ENCODE results near the gene CRY2.
"Not testable (repeated sequence)": the region's sequence is repeated elsewhere in the genome, so short reads cannot be mapped to it uniquely, and the experiment has no call there.

The CRY2 gene

DNA sequence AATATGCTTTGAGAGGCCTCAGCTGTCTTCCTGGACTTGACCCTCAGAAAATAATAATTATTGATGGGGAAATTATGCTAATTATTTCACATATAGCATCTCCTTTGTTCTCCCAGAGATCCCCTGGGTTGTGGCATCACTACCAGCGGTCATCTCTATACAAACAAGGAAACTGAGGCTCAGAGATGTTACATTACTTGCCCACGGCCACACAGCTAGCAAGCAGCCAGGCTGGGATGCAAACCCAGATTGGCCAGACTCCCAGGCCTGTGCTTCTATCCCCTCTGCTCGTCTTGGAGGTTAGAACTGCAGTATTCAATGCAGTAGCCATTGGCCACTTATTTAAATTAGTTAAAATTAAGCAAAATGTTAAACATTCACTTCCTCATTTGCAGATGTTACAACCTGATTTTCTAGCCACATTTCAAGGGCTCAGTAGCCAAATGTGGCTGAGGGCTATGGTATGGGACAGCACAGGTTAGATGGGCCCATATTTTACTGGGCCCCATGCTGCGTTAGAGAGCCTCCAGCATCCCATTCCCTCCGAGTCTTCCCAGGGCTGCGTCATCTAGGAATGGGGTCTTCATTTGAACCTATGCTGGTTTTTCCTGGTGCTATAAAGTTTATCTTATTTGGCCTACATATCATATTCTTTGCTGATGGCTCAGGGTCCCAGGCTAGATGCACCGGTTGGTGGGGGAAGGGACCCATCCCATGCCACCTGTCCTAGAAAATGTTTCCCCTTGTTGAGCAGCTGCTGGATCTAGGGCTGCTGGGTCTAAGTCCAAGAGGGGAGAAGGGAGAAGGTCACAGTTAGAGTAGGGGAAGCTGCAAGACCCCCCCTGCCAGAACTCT lies 40.1 kb upstream of the CRY2 start:
- Histone ChIP-seq H2BK120ac (ENCODE audit: low read depth, low read length) (no peak overlapping the region), H3K27ac (ENCODE audit: low read depth, low read length) (no peak overlapping the region), H3K4me2 (ENCODE audit: low read length) (no peak overlapping the region), H2AK5ac (ENCODE audit: low read length) (no peak overlapping the region), H3K36me3 (ENCODE audit: control insufficient read depth, insufficient read depth, low read length) (no peaks in the 10 kb centered on the region), H4K8ac (ENCODE audit: low read depth, low read length) (no peak overlapping the region), H3K4ac (ENCODE audit: low read depth, low read length) (no peak overlapping the region), H2BK15ac (replicated peaks; ENCODE audit: low read depth) (no peak overlapping the region), H3K56ac (ENCODE audit: low read length) (no peak overlapping the region), H4K5ac (ENCODE audit: low read length) (no peak overlapping the region), H3K27me3 (ENCODE audit: insufficient read depth, low read length, poor library complexity) (no peaks in the 10 kb centered on the region), H3K23ac (ENCODE audit: low read length) (no peak overlapping the region), H3K4me3 (ENCODE audit: low read length) (no peak overlapping the region), H2BK5ac (ENCODE audit: low read length) (no peak overlapping the region), H3K9ac (ENCODE audit: low read length) (peak overlapping the region; percentile 16), H3K4me1 (ENCODE audit: control insufficient read depth, low read depth, low read length) (peaks cover 4% of the 10 kb centered on the region), H3K18ac (ENCODE audit: low read length) (no peak overlapping the region), H3K79me2 (ENCODE audit: control insufficient read depth, insufficient read depth, low read length) (no peaks in the 10 kb centered on the region), H3K79me1 (ENCODE audit: low read length) (peaks cover 14% of the 10 kb centered on the region)
- no peak for DNase-seq
- no CpG with 5 or more reads among the region's 7 CpGs for WGBS (ENCODE audit: extremely low coverage, insufficient coverage, low lambda C conversion rate)

DNA sequence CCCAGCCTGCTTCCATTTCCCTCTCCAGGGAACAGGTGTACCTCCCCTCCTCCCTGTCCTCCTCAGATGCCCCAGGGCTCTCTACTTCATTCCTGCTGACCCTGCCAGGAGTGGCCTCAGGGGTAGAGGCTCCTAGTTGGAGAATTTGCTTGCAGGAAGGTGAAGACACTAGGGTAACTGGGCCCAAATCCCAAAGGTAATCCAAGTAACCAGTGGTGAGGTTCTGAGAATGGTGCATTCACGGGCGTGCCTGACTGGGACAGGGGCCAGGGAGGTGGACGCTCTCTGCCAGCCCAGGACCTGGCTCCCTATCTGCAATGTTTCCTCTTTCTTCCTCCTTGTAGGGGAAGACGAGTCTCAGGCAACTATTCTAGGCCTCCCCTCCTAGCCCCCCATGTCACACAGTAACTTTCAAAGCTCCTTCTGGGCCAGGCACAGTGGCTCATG lies 39.5 kb upstream of the CRY2 start:
- Histone ChIP-seq H3K79me2 (ENCODE audit: control insufficient read depth, insufficient read depth, low read length) (no peaks in the 10 kb centered on the region), H3K27me3 (ENCODE audit: insufficient read depth, low read length, poor library complexity) (no peaks in the 10 kb centered on the region), H3K27ac (ENCODE audit: low read depth, low read length) (no peak overlapping the region), H3K4me3 (ENCODE audit: low read length) (no peak overlapping the region), H3K4me2 (ENCODE audit: low read length) (no peak overlapping the region), H3K4ac (ENCODE audit: low read depth, low read length) (no peak overlapping the region), H4K5ac (ENCODE audit: low read length) (no peak overlapping the region), H2BK5ac (ENCODE audit: low read length) (no peak overlapping the region), H3K9ac (ENCODE audit: low read length) (no peak overlapping the region), H3K79me1 (ENCODE audit: low read length) (peaks cover 14% of the 10 kb centered on the region), H3K18ac (ENCODE audit: low read length) (no peak overlapping the region), H3K56ac (ENCODE audit: low read length) (peak overlapping the region; percentile 25), H2BK15ac (replicated peaks; ENCODE audit: low read depth) (no peak overlapping the region), H3K36me3 (ENCODE audit: control insufficient read depth, insufficient read depth, low read length) (no peaks in the 10 kb centered on the region), H4K8ac (ENCODE audit: low read depth, low read length) (no peak overlapping the region), H3K4me1 (ENCODE audit: control insufficient read depth, low read depth, low read length) (peaks cover 4% of the 10 kb centered on the region), H2BK120ac (ENCODE audit: low read depth, low read length) (no peak overlapping the region), H3K23ac (ENCODE audit: low read length) (no peak overlapping the region), H2AK5ac (ENCODE audit: low read length) (no peak overlapping the region)
- WGBS (ENCODE audit: extremely low coverage, insufficient coverage, low lambda C conversion rate): no CpG with 5 or more reads among the region's 4 CpGs
- DNase-seq: no peak

DNA sequence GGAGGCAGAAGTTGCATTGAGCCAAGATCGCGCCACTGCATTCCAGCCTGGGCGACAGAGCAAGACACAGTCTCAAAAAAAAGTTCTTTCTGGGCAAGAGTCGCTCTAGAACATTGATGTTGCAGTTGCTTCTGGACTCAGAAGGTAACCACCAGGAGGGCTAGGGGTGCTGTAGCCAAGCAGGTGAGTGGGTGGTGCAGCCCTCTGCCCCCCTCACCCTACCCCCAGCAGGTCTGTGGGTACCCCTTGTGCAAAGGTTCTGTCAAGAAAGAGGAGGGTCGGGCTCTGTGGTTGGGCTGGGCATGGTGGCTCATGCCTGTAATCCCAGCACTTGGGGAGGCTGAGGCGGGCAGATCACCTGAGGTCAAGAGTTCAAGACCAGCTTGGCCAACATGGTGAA lies 38.8 kb upstream of the CRY2 start:
- not testable (repeated sequence) for H3K18ac ChIP-seq (ENCODE audit: low read length); H3K36me3 ChIP-seq (ENCODE audit: control insufficient read depth, insufficient read depth, low read length); H4K8ac ChIP-seq (ENCODE audit: low read depth, low read length); H3K4me1 ChIP-seq (ENCODE audit: control insufficient read depth, low read depth, low read length); H3K4me3 ChIP-seq (ENCODE audit: low read length); H2AK5ac ChIP-seq (ENCODE audit: low read length); H3K27ac ChIP-seq (ENCODE audit: low read depth, low read length); H2BK5ac ChIP-seq (ENCODE audit: low read length); H2BK120ac ChIP-seq (ENCODE audit: low read depth, low read length); H3K9ac ChIP-seq (ENCODE audit: low read length); H3K4me2 ChIP-seq (ENCODE audit: low read length); H3K4ac ChIP-seq (ENCODE audit: low read depth, low read length); H3K27me3 ChIP-seq (ENCODE audit: insufficient read depth, low read length, poor library complexity); H3K23ac ChIP-seq (ENCODE audit: low read length); DNase-seq; H3K79me2 ChIP-seq (ENCODE audit: control insufficient read depth, insufficient read depth, low read length); H2BK15ac ChIP-seq (replicated peaks; ENCODE audit: low read depth); H4K5ac ChIP-seq (ENCODE audit: low read length); H3K56ac ChIP-seq (ENCODE audit: low read length)
- no CpG with 5 or more reads among the region's 6 CpGs for WGBS (ENCODE audit: extremely low coverage, insufficient coverage, low lambda C conversion rate)
- H3K79me1 ChIP-seq (ENCODE audit: low read length): peaks cover 14% of the 10 kb centered on the region

DNA sequence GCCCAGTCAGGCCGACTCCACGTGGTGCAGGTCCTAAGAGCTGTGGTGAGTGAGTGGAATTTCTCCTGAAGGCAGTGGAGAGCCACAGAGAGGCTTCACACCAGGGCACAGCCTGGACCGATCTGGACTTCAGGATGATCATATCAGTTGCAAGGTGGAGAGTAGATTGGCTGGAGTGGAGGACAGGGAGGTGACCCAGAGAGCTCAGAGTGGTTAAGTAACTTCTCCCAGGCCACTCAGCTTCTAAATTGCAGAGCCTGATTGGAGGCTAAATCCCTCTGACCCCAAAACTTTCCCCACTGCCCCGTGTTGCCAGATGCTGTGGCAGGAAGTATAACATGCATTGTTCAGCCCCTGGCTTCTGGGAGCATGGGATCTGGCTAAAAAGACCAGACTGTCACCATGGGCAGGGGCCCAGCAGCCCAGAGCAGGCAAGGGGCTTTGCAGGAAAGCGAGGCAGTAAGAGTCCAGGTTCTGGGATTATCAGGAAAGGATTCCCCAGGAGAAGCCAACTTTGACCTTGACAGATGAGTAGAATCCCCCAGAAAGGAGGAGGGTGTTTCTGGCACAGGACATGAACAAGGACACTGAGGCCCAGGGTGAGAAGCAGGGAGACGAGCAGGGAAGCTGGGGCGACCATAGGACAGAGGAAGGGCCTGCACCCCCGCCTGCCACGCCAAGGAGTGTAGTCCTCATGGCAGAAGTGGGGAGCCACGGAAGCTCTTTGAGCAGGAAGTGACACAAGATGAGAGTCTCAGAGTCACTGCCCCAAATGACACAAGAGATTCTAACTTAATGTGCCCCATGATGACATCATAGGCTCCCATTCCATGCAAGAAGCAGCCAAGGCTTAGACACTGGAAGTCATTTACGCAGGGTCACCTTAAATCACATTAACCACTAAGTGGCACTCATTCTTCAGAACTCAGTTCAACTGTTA lies 37.5 kb upstream of the CRY2 start:
- H3K79me2 ChIP-seq (ENCODE audit: control insufficient read depth, insufficient read depth, low read length): no peaks in the 10 kb centered on the region

DNA sequence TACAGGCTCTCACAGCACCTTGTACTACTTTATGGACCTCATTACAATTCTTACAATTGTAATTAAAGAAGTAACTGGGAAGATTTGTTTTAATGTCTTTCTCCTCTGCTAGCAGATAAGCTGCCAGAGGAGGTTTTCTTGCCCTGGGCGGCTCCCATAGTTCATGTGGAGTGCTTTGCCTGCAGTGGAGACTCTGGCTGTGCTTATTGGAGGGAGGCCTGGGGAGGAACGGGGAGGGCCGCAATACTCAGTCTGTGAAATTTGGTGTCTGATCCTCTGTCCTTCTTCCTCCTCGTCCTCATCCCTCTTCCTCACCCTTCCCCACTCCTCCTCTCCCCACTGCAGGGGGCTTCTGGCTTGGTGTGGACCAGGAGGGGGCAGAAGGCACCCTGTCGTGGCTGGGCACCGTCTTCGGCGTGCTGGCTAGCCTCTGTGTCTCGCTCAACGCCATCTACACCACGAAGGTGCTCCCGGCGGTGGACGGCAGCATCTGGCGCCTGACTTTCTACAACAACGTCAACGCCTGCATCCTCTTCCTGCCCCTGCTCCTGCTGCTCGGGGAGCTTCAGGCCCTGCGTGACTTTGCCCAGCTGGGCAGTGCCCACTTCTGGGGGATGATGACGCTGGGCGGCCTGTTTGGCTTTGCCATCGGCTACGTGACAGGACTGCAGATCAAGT lies 36.7 kb upstream of the CRY2 start:
- no peak for DNase-seq
- H3K18ac ChIP-seq (ENCODE audit: low read length): no peak overlapping the region
- no peaks in the 10 kb centered on the region for H3K79me2 ChIP-seq (ENCODE audit: control insufficient read depth, insufficient read depth, low read length)
- H3K36me3 ChIP-seq (ENCODE audit: control insufficient read depth, insufficient read depth, low read length): no peaks in the 10 kb centered on the region
- H3K79me1 ChIP-seq (ENCODE audit: low read length): peaks cover 14% of the 10 kb centered on the region
- no peak overlapping the region for H3K9ac ChIP-seq (ENCODE audit: low read length)
- no peak overlapping the region for H2BK5ac ChIP-seq (ENCODE audit: low read length)
- no peak overlapping the region for H3K4me3 ChIP-seq (ENCODE audit: low read length)
- H4K5ac ChIP-seq (ENCODE audit: low read length): no peak overlapping the region
- H2AK5ac ChIP-seq (ENCODE audit: low read length): no peak overlapping the region
- H3K4ac ChIP-seq (ENCODE audit: low read depth, low read length): no peak overlapping the region
- H2BK120ac ChIP-seq (ENCODE audit: low read depth, low read length): no peak overlapping the region
- H3K4me2 ChIP-seq (ENCODE audit: low read length): no peak overlapping the region
- no peaks in the 10 kb centered on the region for H3K27me3 ChIP-seq (ENCODE audit: insufficient read depth, low read length, poor library complexity)
- H4K8ac ChIP-seq (ENCODE audit: low read depth, low read length): no peak overlapping the region
- no peak overlapping the region for H3K27ac ChIP-seq (ENCODE audit: low read depth, low read length)
- no peak overlapping the region for H2BK15ac ChIP-seq (replicated peaks; ENCODE audit: low read depth)
- no CpG with 5 or more reads among the region's 23 CpGs for WGBS (ENCODE audit: extremely low coverage, insufficient coverage, low lambda C conversion rate)
- peaks cover 4% of the 10 kb centered on the region for H3K4me1 ChIP-seq (ENCODE audit: control insufficient read depth, low read depth, low read length)
- H3K56ac ChIP-seq (ENCODE audit: low read length): no peak overlapping the region
- H3K23ac ChIP-seq (ENCODE audit: low read length): no peak overlapping the region

More for the DNA sequence above, 37.5 kb upstream of the CRY2 start:
- H3K4me2 ChIP-seq (ENCODE audit: low read length): no peak overlapping the region
- H3K4ac ChIP-seq (ENCODE audit: low read depth, low read length): no peak overlapping the region
- no peak overlapping the region for H2BK5ac ChIP-seq (ENCODE audit: low read length)
- no peak overlapping the region for H3K18ac ChIP-seq (ENCODE audit: low read length)
- H3K27me3 ChIP-seq (ENCODE audit: insufficient read depth, low read length, poor library complexity): no peaks in the 10 kb centered on the region
- H2BK15ac ChIP-seq (replicated peaks; ENCODE audit: low read depth): no peak overlapping the region
- H3K23ac ChIP-seq (ENCODE audit: low read length): no peak overlapping the region
- no peak overlapping the region for H3K56ac ChIP-seq (ENCODE audit: low read length)
- H3K4me3 ChIP-seq (ENCODE audit: low read length): no peak overlapping the region
- no peaks in the 10 kb centered on the region for H3K36me3 ChIP-seq (ENCODE audit: control insufficient read depth, insufficient read depth, low read length)
- H3K27ac ChIP-seq (ENCODE audit: low read depth, low read length): no peak overlapping the region
- WGBS (ENCODE audit: extremely low coverage, insufficient coverage, low lambda C conversion rate): no CpG with 5 or more reads among the region's 11 CpGs
- H3K79me1 ChIP-seq (ENCODE audit: low read length): peaks cover 14% of the 10 kb centered on the region
- peaks cover 4% of the 10 kb centered on the region for H3K4me1 ChIP-seq (ENCODE audit: control insufficient read depth, low read depth, low read length)
- no peak overlapping the region for H4K5ac ChIP-seq (ENCODE audit: low read length)
- H4K8ac ChIP-seq (ENCODE audit: low read depth, low read length): no peak overlapping the region
- no peak overlapping the region for H2BK120ac ChIP-seq (ENCODE audit: low read depth, low read length)
- no peak for DNase-seq
- H2AK5ac ChIP-seq (ENCODE audit: low read length): no peak overlapping the region
- H3K9ac ChIP-seq (ENCODE audit: low read length): no peak overlapping the region

All from mesendoderm (in vitro differentiated cells).